ENCODE data around the gene ATP9A. TPM values are rescaled to one million over a fixed set of nuclear protein-coding genes. Genes with fewer than 3 reads are reported as not detected.

Gene ATP9A
- total and polyA plus RNA-seq, 3 donors from 2014 or later: 46.4 to 128 (median 89.3) TPM

GRCh38 chr20:51593584-51593983 lies 174.6 kb downstream of the ATP9A start:
- WGBS, 2 donors: 88 to 95% methylated on average over 2 of the region's 2 CpGs
- Histone ChIP-seq H3K4me3 (no peak overlapping the region), H3K36me3 (ENCODE audit: low read depth, missing control alignments) (no peaks in the 10 kb centered on the region), H3K4me1 (no peaks in the 10 kb centered on the region), H3K27me3 (no peaks in the 10 kb centered on the region), H3K27ac (no peak overlapping the region), H3K9me3 (no peaks in the 10 kb centered on the region)
- intact Hi-C loops (cut with DNase I; ENCODE audit: low total_unique reads): loop anchor here (10.0 kb wide), 1 partner anchor 219 kb away; no protein-coding TSS in a partner anchor
- no peak for DNase-seq
- no peak for TF ChIP-seq POLR2A (IDR thresholded peaks at IDR 0.05)
- no peak for TF ChIP-seq CTCF (IDR thresholded peaks at IDR 0.05)

GRCh38 chr20:51592564-51592963 lies 175.6 kb downstream of the ATP9A start:
- no peak overlapping the region for H3K27ac ChIP-seq
- H3K4me3 ChIP-seq: no peak overlapping the region
- no peaks in the 10 kb centered on the region for H3K9me3 ChIP-seq
- intact Hi-C loops (cut with DNase I; ENCODE audit: low total_unique reads): loop anchor here (10.0 kb wide), 1 partner anchor 218 kb away; no protein-coding TSS in a partner anchor
- no peak for DNase-seq
- no peaks in the 10 kb centered on the region for H3K27me3 ChIP-seq
- H3K4me1 ChIP-seq: no peaks in the 10 kb centered on the region
- 85 to 93% methylated on average over 8 of the region's 8 CpGs for WGBS, 2 donors
- TF ChIP-seq CTCF (IDR thresholded peaks at IDR 0.05): no peak
- no peak for TF ChIP-seq POLR2A (IDR thresholded peaks at IDR 0.05)
- H3K36me3 ChIP-seq (ENCODE audit: low read depth, missing control alignments): no peaks in the 10 kb centered on the region

- intact Hi-C loops (cut with DNase I; ENCODE audit: low total_unique reads): loop anchor here (10.0 kb wide), 1 partner anchor 217 kb away; no protein-coding TSS in a partner anchor
- Histone ChIP-seq H3K4me1 (no peaks in the 10 kb centered on the region), H3K27me3 (no peaks in the 10 kb centered on the region), H3K27ac (no peak overlapping the region), H3K36me3 (ENCODE audit: low read depth, missing control alignments) (no peaks in the 10 kb centered on the region), H3K4me3 (no peak overlapping the region), H3K9me3 (no peaks in the 10 kb centered on the region)
- TF ChIP-seq POLR2A (IDR thresholded peaks at IDR 0.05) (no peak), CTCF (IDR thresholded peaks at IDR 0.05) (no peak)
- WGBS, 2 donors: 83 to 87% methylated on average over 10 of the region's 10 CpGs
- no peak for DNase-seq
Observed at GRCh38 chr20:51591871-51592270, 176.3 kb downstream of the ATP9A start.

- DNase-seq: no peak
- no peak overlapping the region for H3K4me3 ChIP-seq
- no peak overlapping the region for H3K27ac ChIP-seq
- no peak for TF ChIP-seq POLR2A (IDR thresholded peaks at IDR 0.05)
- no peak for TF ChIP-seq CTCF (IDR thresholded peaks at IDR 0.05)
- no peaks in the 10 kb centered on the region for H3K4me1 ChIP-seq
- no peaks in the 10 kb centered on the region for H3K36me3 ChIP-seq (ENCODE audit: low read depth, missing control alignments)
- no peaks in the 10 kb centered on the region for H3K27me3 ChIP-seq
- intact Hi-C loops (cut with DNase I; ENCODE audit: low total_unique reads): no loop called here
- 74 to 78% methylated on average over 3 of the region's 3 CpGs for WGBS, 2 donors
- no peaks in the 10 kb centered on the region for H3K9me3 ChIP-seq
Observed at GRCh38 chr20:51588762-51589161, 179.4 kb downstream of the ATP9A start.

GRCh38 chr20:51587145-51587544 lies 181.0 kb downstream of the ATP9A start:
- no peak for TF ChIP-seq CTCF (IDR thresholded peaks at IDR 0.05)
- TF ChIP-seq POLR2A (IDR thresholded peaks at IDR 0.05): no peak
- 94 to 96% methylated on average over 4 of the region's 4 CpGs for WGBS, 2 donors
- DNase-seq: no peak
- no peaks in the 10 kb centered on the region for H3K9me3 ChIP-seq
- intact Hi-C loops (cut with DNase I; ENCODE audit: low total_unique reads): no loop called here
- no peak overlapping the region for H3K27ac ChIP-seq
- H3K4me1 ChIP-seq: no peaks in the 10 kb centered on the region
- no peaks in the 10 kb centered on the region for H3K36me3 ChIP-seq (ENCODE audit: low read depth, missing control alignments)
- H3K4me3 ChIP-seq: no peak overlapping the region
- H3K27me3 ChIP-seq: no peaks in the 10 kb centered on the region

Data from testis (tissue), 3 donors.